ENCODE measurements around the gene ZNF501.

Gene ZNF501

DNA sequence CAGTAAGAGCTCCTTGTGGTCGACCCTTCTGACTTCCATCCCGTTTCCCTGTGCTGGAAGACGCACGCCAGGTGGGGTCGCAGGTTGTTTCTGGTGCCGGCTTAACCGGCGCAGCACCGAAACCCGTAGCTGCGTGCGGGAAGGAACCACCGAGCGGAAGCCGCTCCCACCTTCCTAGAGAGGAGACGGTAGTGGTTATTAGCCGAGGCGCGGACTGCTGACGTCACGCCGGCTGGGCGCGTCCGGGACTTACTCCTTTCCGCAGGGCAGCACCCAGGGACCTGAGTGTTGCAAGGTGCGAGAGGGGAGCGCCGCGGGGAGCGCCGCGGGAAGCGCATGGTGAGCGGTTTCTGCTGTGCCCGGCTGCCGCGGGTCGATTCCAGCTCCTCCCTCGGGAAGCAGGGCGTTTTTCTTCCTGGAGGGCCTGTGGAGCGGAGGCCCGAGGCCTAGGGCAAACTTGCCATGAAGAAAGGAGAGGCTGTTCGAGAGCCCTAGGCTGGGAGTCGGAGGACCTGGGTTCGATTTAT is at the start of gene ZNF501:
TSS of gene ZNF501 (plus strand) at position 252 of the 527 bp plus-strand sequence. CDS start 4,787 bp downstream, outside the sequence.
- peak; percentile 84 to 97 (median 94) for DNase-seq
- intact Hi-C loops (cut with DNase I), result no loop called here

DNA sequence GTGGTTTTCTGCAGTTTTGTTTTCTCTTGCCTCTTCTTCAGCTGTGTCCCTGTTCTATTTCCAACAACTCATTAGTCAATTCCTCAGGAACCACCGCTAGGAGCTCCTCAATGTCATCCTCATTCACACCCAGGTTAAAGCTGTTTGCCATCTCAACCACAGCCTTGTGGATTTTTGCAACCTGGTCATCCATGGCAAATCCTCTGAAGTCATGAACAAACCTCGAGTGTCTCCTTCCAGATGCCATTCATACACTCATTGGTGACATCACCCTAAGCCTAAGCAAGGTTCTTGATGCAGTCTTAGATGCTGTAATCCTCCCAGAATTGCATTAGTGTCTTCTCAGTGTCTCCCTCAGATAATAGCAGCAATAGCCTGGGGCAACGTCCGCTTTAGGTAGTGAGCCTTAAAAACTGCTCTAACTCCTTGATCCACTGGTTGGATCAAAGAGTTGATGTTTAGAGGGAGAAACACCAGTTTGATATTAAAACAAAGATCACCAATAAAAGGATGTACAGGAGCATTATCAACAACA is 48.4 kb upstream of the ZNF501 start:
- no peak for DNase-seq
- intact Hi-C loops (cut with DNase I), result no loop called here

DNA sequence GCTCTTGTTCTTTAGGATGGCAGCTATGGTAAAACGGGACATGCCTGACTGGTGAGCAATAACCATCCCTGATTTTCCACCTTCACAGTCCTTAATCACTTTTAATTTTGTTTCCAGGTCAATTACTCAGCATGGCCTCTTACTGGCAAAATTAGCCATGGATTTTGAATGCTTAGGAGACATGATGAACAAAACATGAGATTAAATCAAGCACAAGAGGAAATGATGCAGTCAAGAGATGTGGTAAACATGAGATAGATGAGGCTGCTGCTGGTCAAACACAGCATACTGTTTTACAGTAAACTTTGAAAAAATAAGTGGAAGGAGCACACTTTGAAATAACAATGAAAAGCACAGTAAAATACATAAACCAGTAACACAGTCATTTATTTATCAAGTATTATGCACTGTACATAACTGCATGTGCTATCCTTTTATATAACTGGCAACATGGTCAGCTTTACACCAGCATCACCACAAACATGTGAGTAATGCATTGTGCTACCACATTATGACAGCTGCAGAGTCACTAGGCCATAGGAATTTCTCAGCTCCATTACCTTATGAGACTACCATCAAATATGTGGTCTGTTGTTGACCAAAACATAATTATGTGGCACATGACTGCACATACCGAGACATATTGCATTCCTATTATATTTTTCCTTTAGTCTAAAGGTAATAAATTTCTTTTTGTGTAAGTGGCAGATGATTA is 47.1 kb upstream of the ZNF501 start:
- no peak for DNase-seq
- intact Hi-C loops (cut with DNase I), result no loop called here

DNA sequence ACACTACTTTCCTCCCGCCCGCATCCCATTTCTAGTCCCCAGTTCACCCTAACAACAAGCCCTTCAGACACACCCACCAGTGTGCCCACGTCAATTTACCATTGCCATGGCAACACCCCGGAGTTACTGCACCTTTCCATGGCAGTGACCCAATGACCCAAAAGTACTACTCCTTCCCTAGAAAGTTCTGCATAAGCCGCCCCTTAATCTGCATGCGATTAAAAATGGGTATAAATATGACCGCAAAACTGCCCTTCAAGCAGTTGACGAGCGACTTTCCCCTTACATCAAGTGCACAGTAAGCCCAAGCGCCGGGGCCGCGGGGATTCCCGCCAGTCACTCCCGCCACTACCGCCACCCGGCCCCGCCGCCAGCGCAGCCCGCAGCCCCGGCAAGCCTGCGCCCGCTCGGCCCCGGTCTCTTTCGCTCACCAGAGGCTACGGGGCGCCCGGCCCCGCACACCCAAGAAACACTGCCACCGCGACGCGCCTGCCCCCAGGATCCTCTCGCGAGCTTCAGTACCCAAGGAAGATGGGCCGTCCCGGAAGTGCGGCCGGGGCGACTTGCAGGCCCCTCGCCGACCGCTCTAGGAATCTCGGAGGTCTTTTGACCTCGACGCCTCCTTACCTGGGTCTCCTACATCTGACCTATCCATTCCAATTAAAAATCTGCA is 44.2 kb upstream of the ZNF501 start:
- peak; percentile 48 to 88 (median 75) for DNase-seq
- intact Hi-C loops (cut with DNase I), result no loop called here

DNA sequence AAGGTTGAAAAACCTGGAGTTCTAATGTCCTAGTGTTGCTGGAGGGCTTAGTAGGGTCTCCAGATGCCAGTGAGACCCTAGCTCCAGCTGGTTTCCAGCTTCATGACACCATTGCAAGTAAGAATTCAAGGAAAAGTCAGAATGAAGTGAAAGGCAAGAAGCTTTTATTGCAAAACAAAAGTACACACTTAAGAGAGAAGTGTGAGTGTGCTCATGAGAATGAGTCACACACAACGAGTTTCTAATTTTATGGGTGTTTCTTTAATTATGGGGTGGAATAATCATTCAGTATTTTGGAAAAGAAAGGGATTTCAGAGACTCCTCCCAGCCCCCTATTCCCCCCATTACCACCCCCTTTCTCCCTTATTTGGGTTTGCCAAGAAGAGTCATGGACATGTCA is 41.5 kb upstream of the ZNF501 start:
- no peak for DNase-seq
- intact Hi-C loops (cut with DNase I), result no loop called here

DNA sequence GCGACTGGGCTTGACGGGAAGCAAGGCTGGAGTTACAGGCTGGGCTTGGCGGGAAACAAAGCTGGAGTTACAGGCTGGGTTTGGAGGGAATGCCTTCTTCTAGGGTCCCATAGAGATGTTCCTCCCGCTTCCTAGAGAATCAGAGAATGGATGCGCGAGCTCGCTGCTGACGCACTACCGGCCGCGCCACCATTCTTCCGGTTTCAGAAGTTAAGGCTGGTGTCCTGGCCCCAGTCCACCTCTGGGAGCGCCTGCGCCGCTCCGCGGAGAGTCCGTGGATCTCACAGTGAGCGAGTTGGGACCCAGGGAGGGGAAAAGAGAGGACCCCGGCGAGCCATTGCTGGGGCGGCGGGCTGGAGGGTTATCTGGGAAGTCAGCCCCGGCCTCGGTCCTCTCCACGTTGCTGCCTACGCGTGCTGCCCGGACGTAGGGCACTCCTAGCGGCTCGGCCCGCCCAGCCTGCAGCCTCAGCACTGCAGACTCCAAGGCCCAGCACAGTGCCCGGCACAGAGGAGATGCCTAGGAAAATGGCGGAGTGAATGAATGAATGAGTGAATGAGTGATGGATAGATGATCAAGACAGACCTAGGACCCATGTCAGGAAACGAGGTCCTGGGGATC is 16.9 kb upstream of the ZNF501 start, which contains the start of gene ZNF502:
TSS of gene ZNF502 (plus strand) at position 206 of the 621 bp plus-strand sequence. CDS start 7,602 bp downstream, outside the sequence.
- DNase-seq, result peak; percentile 83 to 97 (median 93)
- intact Hi-C loops (cut with DNase I), result no loop called here

DNA sequence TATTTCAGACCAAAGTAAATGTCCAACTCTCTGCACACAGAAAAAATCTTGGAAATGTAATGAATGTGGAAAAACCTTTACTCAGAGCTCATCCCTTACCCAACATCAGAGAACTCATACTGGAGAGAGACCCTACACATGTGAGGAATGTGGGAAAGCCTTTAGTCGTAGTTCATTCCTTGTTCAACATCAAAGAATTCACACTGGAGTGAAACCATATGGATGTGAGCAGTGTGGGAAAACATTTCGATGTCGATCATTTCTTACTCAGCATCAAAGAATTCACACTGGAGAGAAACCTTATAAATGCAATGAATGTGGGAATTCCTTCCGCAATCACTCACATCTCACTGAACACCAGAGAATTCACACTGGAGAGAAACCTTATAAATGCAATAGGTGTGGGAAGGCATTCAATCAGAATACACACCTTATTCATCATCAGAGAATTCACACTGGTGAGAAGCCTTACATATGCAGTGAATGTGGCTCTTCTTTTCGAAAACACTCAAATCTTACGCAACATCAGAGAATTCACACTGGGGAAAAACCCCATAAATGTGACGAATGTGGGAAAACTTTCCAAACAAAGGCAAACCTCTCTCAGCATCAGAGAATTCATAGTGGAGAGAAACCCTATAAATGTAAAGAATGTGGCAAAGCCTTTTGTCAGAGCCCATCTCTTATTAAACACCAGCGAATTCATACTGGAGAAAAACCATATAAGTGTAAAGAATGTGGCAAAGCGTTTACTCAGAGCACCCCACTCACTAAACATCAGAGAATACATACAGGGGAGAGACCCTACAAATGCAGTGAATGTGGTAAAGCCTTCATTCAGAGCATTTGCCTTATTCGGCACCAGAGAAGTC is 8.0 kb upstream of the ZNF501 start:
- DNase-seq, result no peak
- intact Hi-C loops (cut with DNase I), result no loop called here

DNA sequence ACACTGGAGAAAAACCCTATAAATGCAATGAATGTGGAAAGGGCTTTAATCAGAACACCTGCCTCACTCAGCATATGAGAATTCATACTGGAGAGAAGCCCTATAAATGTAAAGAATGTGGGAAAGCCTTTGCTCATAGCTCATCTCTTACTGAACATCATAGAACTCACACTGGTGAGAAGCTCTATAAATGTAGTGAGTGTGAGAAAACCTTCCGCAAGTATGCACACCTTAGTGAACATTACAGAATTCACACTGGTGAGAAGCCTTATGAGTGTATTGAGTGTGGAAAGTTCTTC is 7.4 kb upstream of the ZNF501 start:
- intact Hi-C loops (cut with DNase I), result no loop called here

DNA sequence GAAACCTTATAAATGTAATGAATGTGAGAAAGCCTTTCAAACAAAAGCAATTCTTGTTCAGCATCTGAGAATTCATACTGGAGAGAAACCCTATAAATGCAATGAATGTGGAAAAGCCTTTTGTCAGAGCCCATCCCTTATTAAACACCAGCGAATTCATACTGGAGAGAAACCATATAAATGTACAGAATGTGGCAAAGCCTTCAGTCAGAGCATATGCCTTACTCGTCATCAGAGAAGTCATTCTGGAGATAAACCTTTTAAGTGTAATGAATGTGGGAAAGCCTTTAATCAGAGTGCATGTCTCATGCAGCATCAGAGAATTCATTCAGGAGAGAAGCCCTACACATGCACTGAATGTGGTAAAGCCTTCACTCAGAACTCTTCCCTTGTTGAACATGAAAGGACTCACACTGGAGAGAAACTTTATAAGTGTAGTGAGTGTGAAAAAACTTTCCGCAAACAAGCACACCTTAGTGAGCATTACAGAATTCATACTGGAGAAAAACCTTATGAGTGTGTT is 5.3 kb downstream of the ZNF501 start:
- no peak for DNase-seq
- intact Hi-C loops (cut with DNase I), result no loop called here

More for the DNA sequence above, 7.4 kb upstream of the ZNF501 start:
- DNase-seq, result no peak

DNA sequence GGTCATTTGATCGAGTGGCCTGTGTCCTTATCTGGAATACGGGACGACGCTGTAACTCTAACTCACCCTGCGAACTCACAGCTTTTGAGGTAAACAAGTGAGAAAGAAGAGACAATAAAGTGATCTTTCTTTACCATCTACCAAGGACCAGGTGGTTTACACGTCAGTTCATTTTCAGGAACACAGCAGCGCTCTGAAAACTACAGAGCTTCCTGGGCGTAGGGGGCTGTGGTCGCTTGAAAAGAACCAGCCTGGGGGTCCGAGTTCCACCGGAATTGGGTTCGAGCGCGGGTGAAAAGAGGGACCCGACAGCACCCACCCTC is 31.6 kb downstream of the ZNF501 start:
- intact Hi-C loops (cut with DNase I), result loop anchor here (5.0 kb wide), 1 partner anchor 101 kb away; the partner anchor contains the start of gene TMEM42
- DNase-seq, result peak in 4 of 42 donors; percentile 0 to 9 (median 4)

DNA sequence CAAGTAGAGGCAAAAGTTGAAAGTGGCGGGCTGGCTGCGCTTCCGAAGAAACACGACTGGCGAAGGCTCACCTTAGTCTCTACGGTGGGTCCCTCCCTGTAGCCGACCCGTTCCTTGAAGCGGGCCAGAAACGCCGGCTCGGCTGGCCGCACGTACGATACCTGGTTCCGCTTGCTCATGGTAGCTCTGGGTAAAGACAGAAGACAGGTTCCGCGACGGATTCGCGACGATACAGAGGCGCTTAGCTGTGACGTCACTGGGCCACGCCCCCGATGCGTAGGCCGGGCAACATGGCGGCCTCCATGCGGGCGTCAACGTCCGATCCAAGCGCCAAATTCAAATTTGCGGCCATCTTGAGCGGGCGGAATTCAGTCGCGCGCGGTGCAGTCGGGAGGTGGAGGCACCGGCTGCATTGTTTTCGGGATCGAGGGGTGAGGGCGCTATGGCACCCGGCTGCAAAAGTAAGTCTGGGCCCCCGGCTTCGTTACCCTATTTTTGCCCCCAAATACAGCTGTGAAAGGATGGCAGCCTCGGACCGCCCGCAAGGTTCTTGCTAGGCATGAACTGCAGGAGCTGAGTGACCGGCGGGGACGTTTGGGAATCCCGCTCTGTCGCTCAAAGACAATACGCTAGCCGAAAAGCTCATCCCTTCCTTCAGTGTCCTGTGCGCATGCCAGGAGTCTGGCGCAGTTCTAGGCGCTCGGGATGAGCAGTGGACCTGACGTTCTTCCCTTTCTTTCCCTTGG is 32.2 kb downstream of the ZNF501 start, which contains the start of the genes KIAA1143 and KIF15:
TSS of gene KIAA1143 (minus strand) at position 196 of the 746 bp plus-strand sequence. CDS start at position 179, 17 bp downstream.
TSS of gene KIF15 (plus strand) at position 371 of the 746 bp plus-strand sequence. CDS start at position 443, 72 bp downstream.
- intact Hi-C loops (cut with DNase I), result loop anchor here (5.0 kb wide), 1 partner anchor 101 kb away; the partner anchor contains the start of gene TMEM42
- peak; percentile 93 to 99 (median 97) for DNase-seq

DNA sequence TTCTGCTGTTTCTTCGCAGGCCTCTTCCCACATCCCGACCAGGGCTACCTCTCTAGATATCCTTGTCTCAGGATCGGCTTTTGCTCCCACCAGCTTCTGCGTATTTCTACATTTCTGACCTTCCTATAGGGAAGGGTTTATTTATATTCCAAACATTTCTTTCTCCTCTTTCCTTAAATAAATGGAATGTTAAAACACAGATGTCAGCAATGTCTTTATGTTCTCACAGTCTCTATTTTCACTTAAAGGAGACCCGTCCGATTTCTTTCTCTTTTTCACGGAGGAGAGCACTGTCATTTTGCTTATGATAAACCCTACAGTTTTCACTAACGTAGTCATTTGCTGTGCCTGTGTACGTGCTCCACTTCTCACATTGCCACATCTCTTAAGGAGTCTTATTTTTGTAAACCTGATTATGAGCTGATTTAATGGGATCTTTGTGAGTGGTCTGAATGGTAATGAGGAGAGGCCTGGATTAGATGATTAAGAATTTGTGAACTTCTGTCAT is 32.8 kb downstream of the ZNF501 start:
- no peak for DNase-seq
- intact Hi-C loops (cut with DNase I), result loop anchor here (5.0 kb wide), 1 partner anchor 100 kb away; the partner anchor contains the start of gene TMEM42

DNA sequence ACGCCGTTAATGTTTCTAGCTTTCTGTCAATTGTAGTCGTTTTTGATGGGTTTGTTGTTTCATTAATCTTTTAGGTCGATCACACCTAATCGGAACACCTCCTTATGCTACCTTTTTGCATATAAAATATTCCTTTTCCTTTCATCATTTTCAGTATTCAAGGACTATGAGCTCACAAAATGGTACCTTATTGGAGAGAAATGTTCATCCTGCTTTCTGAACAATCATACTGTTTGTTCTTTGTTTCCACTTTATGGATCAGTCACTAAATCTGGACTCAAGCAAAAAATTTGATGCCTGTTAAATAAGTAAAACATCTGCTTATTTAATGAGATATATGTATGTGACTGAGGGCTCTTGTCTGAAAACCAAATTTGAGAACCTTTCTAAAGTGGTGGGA is 33.3 kb downstream of the ZNF501 start:
- no peak for DNase-seq
- intact Hi-C loops (cut with DNase I), result loop anchor here (5.0 kb wide), 1 partner anchor 100 kb away; the partner anchor contains the start of gene TMEM42

DNA sequence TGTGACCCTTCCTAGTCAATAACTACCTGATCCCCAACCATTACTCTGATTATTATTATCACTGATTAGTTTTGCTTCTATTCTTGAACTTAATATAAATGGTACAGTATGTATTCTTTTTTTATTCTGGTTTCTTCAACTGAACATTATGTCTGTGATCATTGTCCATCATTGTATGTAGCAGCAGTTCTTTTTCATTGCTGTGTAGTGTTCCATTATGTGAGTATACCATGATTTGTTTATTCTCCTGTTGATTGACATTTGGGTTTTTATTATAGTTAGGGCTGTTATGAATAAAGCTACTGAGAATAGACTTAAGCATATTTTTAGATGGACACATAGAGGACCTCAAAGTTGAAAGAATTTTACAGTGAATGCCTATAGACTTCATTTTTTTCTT is 34.8 kb downstream of the ZNF501 start:
- intact Hi-C loops (cut with DNase I), result loop anchor here (5.0 kb wide), 1 partner anchor 98 kb away; the partner anchor contains the start of gene TMEM42

DNA sequence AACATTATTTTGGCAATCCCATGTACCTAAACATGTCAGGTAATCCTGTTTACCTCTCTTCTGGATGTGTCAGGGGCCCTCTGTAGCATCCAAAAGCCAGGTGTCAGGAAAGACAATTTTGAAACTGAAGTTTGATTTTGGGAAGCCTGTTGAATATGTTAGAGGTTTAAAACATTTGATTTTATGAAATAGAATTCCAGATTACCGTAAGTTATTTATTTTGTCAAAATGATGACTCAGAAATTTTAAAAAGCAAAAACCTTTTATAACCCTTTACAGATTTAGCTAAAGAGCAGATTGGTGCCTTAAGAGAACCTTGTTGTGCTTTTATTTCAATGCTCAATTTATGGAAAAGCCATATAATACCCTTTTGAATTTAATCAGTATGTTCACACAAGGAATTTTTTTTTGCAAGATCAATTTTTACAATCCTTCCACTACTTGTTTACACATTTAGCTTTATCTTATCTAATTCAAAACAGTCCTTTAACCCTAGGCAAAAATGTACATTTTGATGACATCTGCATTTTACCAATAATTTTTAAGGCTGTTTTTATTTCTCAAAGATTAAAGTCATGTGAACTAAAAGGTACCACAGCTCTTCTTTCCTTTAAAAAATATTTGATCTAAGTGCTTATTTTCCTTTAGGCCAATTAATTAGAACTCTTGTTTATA is 42.1 kb downstream of the ZNF501 start:
- DNase-seq, result no peak
- intact Hi-C loops (cut with DNase I), result no loop called here

More for the DNA sequence above, 34.8 kb downstream of the ZNF501 start:
- DNase-seq, result no peak

DNA sequence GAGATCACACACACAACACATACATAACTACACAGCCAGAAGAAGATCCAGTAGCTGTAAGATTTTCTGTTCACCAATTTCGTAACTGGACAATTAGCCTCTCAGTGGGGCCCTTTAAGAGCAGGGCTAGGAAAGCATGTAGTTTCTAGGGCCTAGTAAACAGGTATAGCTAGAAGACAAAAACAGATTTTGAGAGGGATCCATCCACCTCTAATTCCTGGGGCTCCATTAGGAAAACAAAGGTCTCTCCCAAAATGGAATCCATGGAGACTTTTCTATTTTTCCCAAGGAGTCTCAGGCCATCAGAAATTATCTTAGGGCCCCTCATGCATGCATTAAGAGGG is 42.6 kb downstream of the ZNF501 start:
- no peak for DNase-seq
- intact Hi-C loops (cut with DNase I), result no loop called here

DNA sequence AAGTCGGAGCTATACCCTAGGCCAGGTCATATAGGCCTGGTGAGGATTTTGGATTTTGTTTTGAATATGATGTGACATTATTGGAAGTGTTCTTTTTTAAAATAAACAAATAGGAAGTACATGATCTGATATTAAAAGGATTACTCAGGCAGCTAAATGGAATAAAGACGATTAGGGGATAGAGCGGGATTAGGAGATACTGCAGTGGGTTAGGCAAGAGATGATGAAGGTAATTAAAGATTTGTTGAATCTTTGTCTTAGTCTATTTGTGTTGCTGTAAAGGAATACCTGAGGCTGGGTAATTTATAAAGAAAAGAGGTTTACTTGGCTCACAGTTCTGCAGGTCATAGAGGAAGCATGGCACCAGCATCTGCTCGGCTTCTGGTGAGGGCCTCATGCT is 53.5 kb downstream of the ZNF501 start:
- intact Hi-C loops (cut with DNase I), result no loop called here
- no peak for DNase-seq
